ENCODE data around the gene THAP6. TPM values are rescaled to one million over a fixed set of nuclear protein-coding genes. Genes with fewer than 3 reads are reported as not detected.

THAP6 gene
- total and polyA plus RNA-seq, 3 donors from 2014 or later = 30.2 to 44.0 (median 35.1) TPM

GRCh38 chr4:75511841-75512240 is 2.4 kb upstream of the THAP6 start:
- 54 to 60% methylated on average over 3 of the region's 3 CpGs for WGBS, 2 donors
- peaks cover 10% of the 10 kb centered on the region for H3K4me1 ChIP-seq

GRCh38 chr4:75512386-75513211 is 1.7 kb upstream of the THAP6 start:
- Histone ChIP-seq H3K27ac (peak overlapping the region in 1 of 2 donors; percentile 96), H3K4me3 (peak overlapping the region in 1 of 2 donors; percentile 79), H3K36me3 (ENCODE audit: low read depth, missing control alignments) (no peaks in the 10 kb centered on the region), H3K27me3 (no peaks in the 10 kb centered on the region), H3K4me1 (peaks cover 10% of the 10 kb centered on the region), H3K9me3 (no peaks in the 10 kb centered on the region)
- intact Hi-C loops (cut with DNase I; ENCODE audit: low total_unique reads) = loop anchor here (5.0 kb wide), 1 partner anchor 580 kb away; the partner anchor contains the start of gene PARM1
- DNase-seq = no peak
- TF ChIP-seq CTCF (IDR thresholded peaks at IDR 0.05) (no peak), POLR2A (IDR thresholded peaks at IDR 0.05) (no peak)
- WGBS, 2 donors = 38 to 40% methylated on average over 6 of the region's 6 CpGs

More at GRCh38 chr4:75511841-75512240, 2.4 kb upstream of the THAP6 start:
- no peak for TF ChIP-seq CTCF (IDR thresholded peaks at IDR 0.05)
- no peak for TF ChIP-seq POLR2A (IDR thresholded peaks at IDR 0.05)
- no peaks in the 10 kb centered on the region for H3K36me3 ChIP-seq (ENCODE audit: low read depth, missing control alignments)
- H3K27me3 ChIP-seq = no peaks in the 10 kb centered on the region
- peak overlapping the region in 1 of 2 donors; percentile 12 for H3K27ac ChIP-seq
- H3K4me3 ChIP-seq = no peak overlapping the region
- DNase-seq = no peak
- no peaks in the 10 kb centered on the region for H3K9me3 ChIP-seq
- intact Hi-C loops (cut with DNase I; ENCODE audit: low total_unique reads) = loop anchor here (5.0 kb wide), 1 partner anchor 580 kb away; the partner anchor contains the start of gene PARM1

GRCh38 chr4:75513526-75514130 is 645 bp upstream of the THAP6 start:
- WGBS, 2 donors = 0 to 1% methylated on average over 12 of the region's 12 CpGs
- no peaks in the 10 kb centered on the region for H3K27me3 ChIP-seq
- no peaks in the 10 kb centered on the region for H3K36me3 ChIP-seq (ENCODE audit: low read depth, missing control alignments)
- peak overlapping the region; percentile 94 to 96 for H3K27ac ChIP-seq
- TF ChIP-seq POLR2A (IDR thresholded peaks at IDR 0.05) (no peak), CTCF (IDR thresholded peaks at IDR 0.05) (no peak)
- H3K4me3 ChIP-seq = peak overlapping the region; percentile 79 to 86
- intact Hi-C loops (cut with DNase I; ENCODE audit: low total_unique reads) = loop anchor here (5.0 kb wide), 1 partner anchor 581 kb away; the partner anchor contains the start of gene PARM1
- DNase-seq = no peak
- H3K4me1 ChIP-seq = peaks cover 10% of the 10 kb centered on the region
- H3K9me3 ChIP-seq = no peaks in the 10 kb centered on the region

GRCh38 chr4:75514949-75515612 is 808 bp downstream of the THAP6 start:
- Histone ChIP-seq H3K27ac (peak overlapping the region; percentile 94 to 96), H3K36me3 (ENCODE audit: low read depth, missing control alignments) (no peaks in the 10 kb centered on the region), H3K4me1 (peaks cover 10% of the 10 kb centered on the region), H3K27me3 (no peaks in the 10 kb centered on the region), H3K9me3 (no peaks in the 10 kb centered on the region), H3K4me3 (peak overlapping the region; percentile 79 to 86)
- 32 to 45% methylated on average over 9 of the region's 9 CpGs for WGBS, 2 donors
- intact Hi-C loops (cut with DNase I; ENCODE audit: low total_unique reads) = loop anchor here (5.0 kb wide), 1 partner anchor 583 kb away; the partner anchor contains the start of gene PARM1
- TF ChIP-seq CTCF (IDR thresholded peaks at IDR 0.05) (no peak), POLR2A (IDR thresholded peaks at IDR 0.05) (no peak)
- DNase-seq = no peak
